ENCODE measurements around the gene RNF5. TPM values are rescaled to one million over a fixed set of nuclear protein-coding genes. Genes with fewer than 3 reads are reported as not detected.

Gene RNF5
- total and polyA plus RNA-seq, 10 of the 15 experiments (the other 5 are each of a cell fraction or from before 2014, with no cell fraction given) = 31.4 to 114 (median 62.8) TPM

DNA sequence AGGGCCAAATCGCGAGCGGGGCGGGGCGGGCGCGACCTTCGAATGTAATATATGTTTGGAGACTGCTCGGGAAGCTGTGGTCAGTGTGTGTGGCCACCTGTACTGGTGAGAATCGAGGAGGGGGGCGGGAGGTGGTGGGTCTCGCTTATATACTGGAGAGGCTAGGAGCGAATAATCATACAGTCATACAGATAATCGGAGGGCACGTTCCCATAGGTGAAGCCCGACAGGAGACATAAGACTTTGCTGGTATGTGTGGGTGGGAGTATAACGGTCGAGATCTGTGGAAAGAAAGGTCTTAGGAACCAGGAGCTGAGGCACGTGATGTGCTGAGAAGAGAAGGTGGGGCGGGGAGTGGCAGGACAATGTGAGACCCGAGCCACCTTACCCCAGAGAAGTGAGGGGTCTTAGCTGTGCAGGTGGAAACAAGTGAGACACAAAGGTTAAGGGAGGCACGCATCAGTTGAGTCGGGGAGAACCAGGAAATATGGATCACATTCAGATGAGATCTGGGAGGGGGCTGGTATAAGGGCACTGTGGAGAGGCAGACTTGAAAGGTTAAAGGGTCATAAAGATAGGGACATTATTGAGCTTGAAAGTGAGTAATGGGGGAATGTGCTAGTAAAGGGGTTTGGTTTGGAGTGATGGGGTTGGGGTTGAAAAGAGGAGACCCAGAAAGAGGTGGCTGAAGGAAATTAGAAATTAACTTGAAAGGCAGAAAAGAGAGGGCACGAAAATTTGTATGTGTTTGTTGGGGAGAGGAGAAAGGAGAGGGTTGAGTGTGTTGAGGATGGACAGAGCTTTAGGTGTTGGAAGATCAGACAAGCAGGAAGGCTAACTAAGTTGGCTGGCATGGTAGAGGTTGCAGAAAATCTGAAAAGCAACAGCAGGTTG, 589 bp downstream of the RNF5 start (continued):
- TF ChIP-seq RAD51 (IDR thresholded peaks at IDR 0.05) (peak; percentile 61; the same call in 1 of the 2 replicates), ZNF384 (IDR thresholded peaks at IDR 0.05; ENCODE audit: borderline replicate concordance, low read depth, low read length) (no peak), YY1 (IDR thresholded peaks at IDR 0.05; ENCODE audit: low read depth, low read length) (no peak), MXI1 (IDR thresholded peaks at IDR 0.05; ENCODE audit: low read depth, low read length) (no peak), ETV6 (conservative IDR thresholded peaks at IDR 0.05 in 1 of 2, IDR thresholded peaks at IDR 0.05 in 1 of 2; ENCODE audit: borderline replicate concordance in 1 of 2, low read depth in 1 of 2) (no peak), MEF2A (IDR thresholded peaks at IDR 0.05; ENCODE audit: insufficient read depth, low read depth, low read length) (no peak), CBX5 (IDR thresholded peaks at IDR 0.05; ENCODE audit: low read depth) (no peak), EED (IDR thresholded peaks at IDR 0.05; ENCODE audit: low read depth) (no peak), NRF1 (conservative IDR thresholded peaks at IDR 0.05; ENCODE audit: low read depth, low read length) (no peak), KDM1A (IDR thresholded peaks at IDR 0.05; ENCODE audit: borderline replicate concordance) (no peak), TCF7 (IDR thresholded peaks at IDR 0.05; ENCODE audit: borderline replicate concordance) (no peak), POLR2A (IDR thresholded peaks at IDR 0.05; ENCODE audit: low read depth, low read length) (peak; percentile 48; the same call in 1 of the 2 replicates), SREBF2 (IDR thresholded peaks at IDR 0.05; ENCODE audit: low read length) (no peak), JUNB (IDR thresholded peaks at IDR 0.05) (no peak), SUPT20H (IDR thresholded peaks at IDR 0.05; ENCODE audit: borderline replicate concordance, control insufficient read depth, low read depth, low read length) (no peak), SUZ12 (IDR thresholded peaks at IDR 0.05; ENCODE audit: unreplicated experiment) (no peak), PML (IDR thresholded peaks at IDR 0.05; ENCODE audit: low read length) (no peak), STAT3 (IDR thresholded peaks at IDR 0.05; ENCODE audit: low read depth, low read length) (no peak), CEBPB (IDR thresholded peaks at IDR 0.05; ENCODE audit: borderline replicate concordance in 1 of 2, low read depth in 2 of 2, low read length in 2 of 2) (no peak), GABPA (IDR thresholded peaks at IDR 0.05; ENCODE audit: low read depth) (no peak), NR2C2 (IDR thresholded peaks at IDR 0.05; ENCODE audit: borderline replicate concordance, control insufficient read depth, insufficient read length, low read depth) (no peak), SREBF1 (IDR thresholded peaks at IDR 0.05; ENCODE audit: low read length) (no peak)
- TF ChIP-seq, protein P1, sequence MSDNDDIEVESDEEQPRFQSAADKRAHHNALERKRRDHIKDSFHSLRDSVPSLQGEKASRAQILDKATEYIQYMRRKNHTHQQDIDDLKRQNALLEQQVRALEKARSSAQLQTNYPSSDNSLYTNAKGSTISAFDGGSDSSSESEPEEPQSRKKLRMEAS (IDR thresholded peaks at IDR 0.05; ENCODE audit: low read depth, low read length) = 0 out of 2 replicates have a peak, but pooled peaks have one; percentile 14
- TF ChIP-seq, protein P2, sequence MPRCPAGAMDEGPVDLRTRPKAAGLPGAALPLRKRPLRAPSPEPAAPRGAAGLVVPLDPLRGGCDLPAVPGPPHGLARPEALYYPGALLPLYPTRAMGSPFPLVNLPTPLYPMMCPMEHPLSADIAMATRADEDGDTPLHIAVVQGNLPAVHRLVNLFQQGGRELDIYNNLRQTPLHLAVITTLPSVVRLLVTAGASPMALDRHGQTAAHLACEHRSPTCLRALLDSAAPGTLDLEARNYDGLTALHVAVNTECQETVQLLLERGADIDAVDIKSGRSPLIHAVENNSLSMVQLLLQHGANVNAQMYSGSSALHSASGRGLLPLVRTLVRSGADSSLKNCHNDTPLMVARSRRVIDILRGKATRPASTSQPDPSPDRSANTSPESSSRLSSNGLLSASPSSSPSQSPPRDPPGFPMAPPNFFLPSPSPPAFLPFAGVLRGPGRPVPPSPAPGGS (IDR thresholded peaks at IDR 0.05; ENCODE audit: borderline replicate concordance, insufficient read depth, low read depth, low read length, poor library complexity, severe bottlenecking) = no peak
- TF ChIP-seq, protein P3, sequence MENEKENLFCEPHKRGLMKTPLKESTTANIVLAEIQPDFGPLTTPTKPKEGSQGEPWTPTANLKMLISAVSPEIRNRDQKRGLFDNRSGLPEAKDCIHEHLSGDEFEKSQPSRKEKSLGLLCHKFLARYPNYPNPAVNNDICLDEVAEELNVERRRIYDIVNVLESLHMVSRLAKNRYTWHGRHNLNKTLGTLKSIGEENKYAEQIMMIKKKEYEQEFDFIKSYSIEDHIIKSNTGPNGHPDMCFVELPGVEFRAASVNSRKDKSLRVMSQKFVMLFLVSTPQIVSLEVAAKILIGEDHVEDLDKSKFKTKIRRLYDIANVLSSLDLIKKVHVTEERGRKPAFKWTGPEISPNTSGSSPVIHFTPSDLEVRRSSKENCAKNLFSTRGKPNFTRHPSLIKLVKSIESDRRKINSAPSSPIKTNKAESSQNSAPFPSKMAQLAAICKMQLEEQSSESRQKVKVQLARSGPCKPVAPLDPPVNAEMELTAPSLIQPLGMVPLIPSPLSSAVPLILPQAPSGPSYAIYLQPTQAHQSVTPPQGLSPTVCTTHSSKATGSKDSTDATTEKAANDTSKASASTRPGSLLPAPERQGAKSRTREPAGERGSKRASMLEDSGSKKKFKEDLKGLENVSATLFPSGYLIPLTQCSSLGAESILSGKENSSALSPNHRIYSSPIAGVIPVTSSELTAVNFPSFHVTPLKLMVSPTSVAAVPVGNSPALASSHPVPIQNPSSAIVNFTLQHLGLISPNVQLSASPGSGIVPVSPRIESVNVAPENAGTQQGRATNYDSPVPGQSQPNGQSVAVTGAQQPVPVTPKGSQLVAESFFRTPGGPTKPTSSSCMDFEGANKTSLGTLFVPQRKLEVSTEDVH (IDR thresholded peaks at IDR 0.05; ENCODE audit: low read depth, partially characterized antibody) = no peak

All from GM12878 (cell line).